K562 (cell line): ENCODE measurements around the gene PYCR2. TPM values are rescaled to one million over a fixed set of nuclear protein-coding genes. Genes with fewer than 3 reads are reported as not detected.

Source experiments
- ATAC-seq: fragments of 200-7000 bp; cut with Tn5 transposase; 3 replicates; pipeline ENCODE4 v1.9.1; 2020; ENCODE audit warnings: moderate library complexity
- BruUV-seq: library from RNA; stranded (reverse); fragments of 400-500 nt; replicated peaks from 2 replicates; lab custom pipeline; 2021; lab: Mats Ljungman, UMichigan
- CTCF ChIA-PET: fragments of 300-600 bp; formaldehyde crosslinking; extraction: SDS; loops from one replicate; lab custom pipeline; 2021; ENCODE audit warnings: low intra/inter-chr PET ratio; lab: Yijun Ruan, JAX
- POLR2A ChIA-PET: fragments of 300-600, 350-650 bp; sonication (Branson Sonifier 250); formaldehyde crosslinking; extraction: SDS; loops from one replicate; lab custom pipeline; 2021; ENCODE audit warnings: antibody characterized with exemption, inconsistent platforms; lab: Yijun Ruan, JAX
- DNase-seq, 4 experiments: peaks; one replicate each; pipeline versions ENCODE4 v3.0.0 to v3.0.0-alpha.2; 2011 to 2018; ENCODE audit warnings: low spot score in 3 of 4, mixed read lengths in 3 of 4; ENCODE audit errors: extremely low read depth in 1 of 4
- FAIRE-seq: peaks from 2 replicates; lab custom pipeline; 2011; peaks lifted over from hg19 to GRCh38; lab: Jason Lieb, UNC
- H2AFZ ChIP-seq: 2 replicates; pipeline ENCODE4 v1.6.0; 2011; ENCODE audit warnings: low read depth, low read length, control low read depth, inconsistent platforms
- H3K27ac ChIP-seq: fragments of 200-600 bp; 3 replicates; pipeline ENCODE4 v1.8.0; 2011; ENCODE audit warnings: low read depth, mild to moderate bottlenecking, control low read depth, inconsistent platforms, low read length, moderate library complexity, mixed read lengths; ENCODE audit errors: extremely low read depth
- H3K27me3 ChIP-seq, 2 experiments: fragments of 300-600 bp in 1 of 2; 2 replicates in 1 of 2; 3 replicates in 1 of 2; pipeline versions ENCODE4 v1.6.0 to v1.8.0; 2011; ENCODE audit warnings: inconsistent platforms in 2 of 2, low read length in 2 of 2, mild to moderate bottlenecking in 1 of 2, mixed read lengths in 1 of 2, moderate library complexity in 1 of 2; ENCODE audit not compliant: control insufficient read depth in 2 of 2, insufficient read depth in 2 of 2
- H3K36me3 ChIP-seq: fragments of 300-600 bp; 3 replicates; pipeline ENCODE4 v1.8.0; 2011; ENCODE audit warnings: mild to moderate bottlenecking, low read length, inconsistent platforms; ENCODE audit not compliant: control insufficient read depth, insufficient read depth
- H3K4me1 ChIP-seq, 2 experiments: fragments of 200-600 bp in 1 of 2; replicated peaks in 1 of 2; 2 replicates in 1 of 2; 3 replicates in 1 of 2; pipeline versions ENCODE4 v1.5.1 to v1.8.0; 2011; ENCODE audit warnings: inconsistent platforms in 2 of 2, low read length in 2 of 2, mild to moderate bottlenecking in 1 of 2, mixed read lengths in 1 of 2, moderate library complexity in 1 of 2; ENCODE audit not compliant: control insufficient read depth in 2 of 2, insufficient read depth in 2 of 2
- H3K4me2 ChIP-seq: 2 replicates; pipeline ENCODE4 v1.6.1; 2011; ENCODE audit warnings: low read length, control low read depth, inconsistent platforms, mixed read lengths; ENCODE audit not compliant: insufficient read depth
- H3K4me3 ChIP-seq: fragments of 200-600 bp; sonication (generic), shearing (Covaris generic); 2 replicates; pipeline ENCODE4 v1.5.1; 2016; ENCODE audit warnings: control low read depth, inconsistent platforms
- H3K79me2 ChIP-seq: fragments of 200-600 bp; 3 replicates; pipeline ENCODE4 v1.8.0; 2011; ENCODE audit warnings: low read length, inconsistent platforms; ENCODE audit not compliant: control insufficient read depth, insufficient read depth
- H3K9ac ChIP-seq, 2 experiments: 2 replicates each; pipeline versions ENCODE4 v1.6.0 to v1.6.1; 2011; ENCODE audit warnings: low read depth in 2 of 2, low read length in 2 of 2, control low read depth in 1 of 2, inconsistent platforms in 1 of 2, mild to moderate bottlenecking in 1 of 2, mixed read lengths in 1 of 2; ENCODE audit not compliant: insufficient read depth in 1 of 2
- H3K9me1 ChIP-seq: one replicate; pipeline ENCODE4 v1.6.0; 2011; ENCODE audit warnings: inconsistent platforms, mild to moderate bottlenecking, low read length, moderate library complexity; ENCODE audit not compliant: control insufficient read depth, insufficient read depth
- H3K9me3 ChIP-seq: replicated peaks from 2 replicates; pipeline ENCODE4 v1.5.1; 2011; ENCODE audit warnings: low read depth, low read length, inconsistent platforms; ENCODE audit not compliant: control insufficient read depth, insufficient read depth
- H4K20me1 ChIP-seq: replicated peaks from 2 replicates; pipeline ENCODE4 v1.6.1; 2011; ENCODE audit warnings: low read length, inconsistent platforms, mixed read lengths; ENCODE audit not compliant: control insufficient read depth, insufficient read depth
- BRF1 ChIP-seq: IDR thresholded peaks from 3 replicates; pipeline ENCODE4 v1.6.1; 2011; ENCODE audit warnings: borderline replicate concordance, mild to moderate bottlenecking; ENCODE audit not compliant: insufficient read length; ENCODE audit errors: extremely low read depth
- NR4A1 ChIP-seq, 2 experiments: fragments of 250-450 bp in 1 of 2; fragments of 450-650 bp in 1 of 2; sonication (Bioruptor Pico) in 1 of 2; IDR thresholded peaks; 2 replicates each; pipeline versions ENCODE4 v1.4.0 to v1.6.1; 2016 to 2020; ENCODE audit warnings: mild to moderate bottlenecking in 2 of 2, missing compliant biosample characterization in 1 of 2, missing genetic modification characterization in 1 of 2, moderate library complexity in 1 of 2
- STAT5B ChIP-seq: fragments of 250-450 bp; sonication (Bioruptor Pico); IDR thresholded peaks from 2 replicates; pipeline ENCODE4 v1.8.0; 2021; ENCODE audit warnings: mild to moderate bottlenecking, inconsistent platforms
- TAL1 ChIP-seq: fragments of 450-650 bp; IDR thresholded peaks from 2 replicates; pipeline ENCODE4 v1.6.1; 2016; ENCODE audit warnings: mild to moderate bottlenecking
- ZFP30 ChIP-seq: fragments of 250-450 bp; sonication (Bioruptor Pico); IDR thresholded peaks from 2 replicates; pipeline ENCODE4 v1.8.0; 2022; ENCODE audit warnings: moderate library complexity, mild to moderate bottlenecking, inconsistent platforms, borderline replicate concordance
- ZNF23 ChIP-seq: fragments of 250-450 bp; sonication (Bioruptor Pico); IDR thresholded peaks from 2 replicates; pipeline ENCODE4 v1.4.0; 2020; ENCODE audit warnings: mild to moderate bottlenecking
- WGBS: fragments of 100-300 bp; shearing (Covaris generic); methylation state at CpG from one replicate; pipeline ENCODE4 v1.1.6; 2016; ENCODE audit warnings: low coverage, mixed read lengths; ENCODE audit not compliant: insufficient coverage; ENCODE audit errors: missing lambda C conversion rate; 5-methylcytosine and 5-hydroxymethylcytosine counted together
- in situ Hi-C: fragments of 300-500 bp; cut with MboI; formaldehyde crosslinking; loops from 4 replicates; pipeline ENCODE4 v1.15.0; 2018; ENCODE audit warnings: inconsistent platforms, mixed read lengths
- intact Hi-C: fragments of 100-400 bp; cut with micrococcal nuclease; formaldehyde crosslinking; loops from 2 replicates; pipeline ENCODE4 v1.14.2; 2022
- polyA plus RNA-seq, 8 experiments: library from polyadenylated mRNA; depleted of rRNA in 4 of 8; stranded (reverse) in 5 of 8; unstranded in 3 of 8; fragments of >200 nt; fragmentation: Nextera tagmentation in 2 of 8; fragmentation: Illumina TruSeq in 1 of 8; extraction: Ambion mirVana in 2 of 8; extraction: Trizol in 1 of 8; gene quantifications; 2 replicates each; pipeline versions ENCODE4 v1.2.1 to v1.2.3, GENCODE V29; 2011 to 2014; ENCODE audit warnings: inconsistent platforms in 1 of 8, missing spikeins in 1 of 8
- total RNA-seq, 7 experiments: library from RNA; depleted of rRNA in 6 of 7; stranded (reverse); fragments of >200 nt in 6 of 7; fragmentation: Illumina TruSeq in 2 of 7; extraction: Trizol in 2 of 7; gene quantifications; 2 replicates each; pipeline versions ENCODE4 v1.2.1 to v1.2.3, GENCODE V29; 2011 to 2021; ENCODE audit warnings: low replicate concordance in 1 of 7
- TF ChIP-seq, protein P1 (sequence below): IDR thresholded peaks from 3 replicates; pipeline ENCODE4 v1.6.1; 2011; ENCODE audit warnings: borderline replicate concordance, mild to moderate bottlenecking, moderate library complexity; ENCODE audit not compliant: insufficient read length; ENCODE audit errors: extremely low read depth
- TF ChIP-seq, protein P2 (sequence below): sonication (generic); formaldehyde crosslinking; IDR thresholded peaks from 2 replicates; pipeline ENCODE4 v1.8.1; 2023; ENCODE audit warnings: mild to moderate bottlenecking, missing genetic modification reagents
- TF ChIP-seq, protein P3 (sequence below): fragments of 250-450 bp; sonication (Bioruptor Pico); IDR thresholded peaks from 2 replicates; pipeline ENCODE4 v1.5.1; 2021; ENCODE audit warnings: mild to moderate bottlenecking
- TF ChIP-seq, protein P4 (sequence below): fragments of 450-650 bp; conservative IDR thresholded peaks from 2 replicates; pipeline ENCODE4 v1.6.1; 2016; ENCODE audit warnings: missing genetic modification characterization, low read depth, mild to moderate bottlenecking, missing compliant biosample characterization, moderate library complexity
- TF ChIP-seq, protein P5 (sequence below), 2 experiments: fragments of 450-650 bp; conservative IDR thresholded peaks; 2 replicates each; pipeline ENCODE4 v1.6.1; 2017; ENCODE audit warnings: mild to moderate bottlenecking in 2 of 2, moderate library complexity in 2 of 2

The PYCR2 gene
- total and polyA plus RNA-seq, 9 of the 15 experiments (the other 6 are each of a cell fraction or from before 2014, with no cell fraction given) = 5.5 to 219 (median 127) TPM

DNA sequence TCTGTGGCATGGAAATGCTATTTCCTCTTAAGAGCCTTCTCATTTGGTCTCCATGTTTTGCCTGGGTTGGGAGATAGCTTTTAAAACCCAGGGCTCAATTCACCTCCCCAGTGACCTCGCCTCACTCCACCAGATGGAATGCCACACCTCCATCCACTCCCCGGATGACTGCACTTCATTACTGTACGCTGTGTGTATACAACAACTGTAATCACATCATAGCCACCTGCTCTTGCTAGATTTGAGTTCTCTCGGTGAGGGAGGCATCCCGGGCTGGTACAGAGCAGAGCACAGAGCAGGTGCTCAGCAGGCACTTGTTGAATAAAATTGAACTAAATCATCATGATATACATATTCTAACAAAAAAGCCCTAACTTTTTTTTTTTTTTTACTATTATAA lies 49.1 kb upstream of the PYCR2 start:
- Histone ChIP-seq H3K36me3 (peaks cover 8% of the 10 kb centered on the region; the same call in 2 of the 3 replicates), H4K20me1 (no peaks in the 10 kb centered on the region), H3K4me1 (peaks cover 7 to 21% of the 10 kb centered on the region in 2 experiments; a peak in 4 of 5 replicates), H3K9me3 (no peaks in the 10 kb centered on the region), H2AFZ (peak overlapping the region; percentile 40), H3K4me2 (peak overlapping the region; percentile 27; the same call in 1 of the 2 replicates), H3K9ac (no peak overlapping the region; a peak in 1 of 4 replicates), H3K9me1 (no peaks in the 10 kb centered on the region), H3K4me3 (no peak overlapping the region), H3K27me3 (no peaks in the 10 kb centered on the region), H3K79me2 (no peaks in the 10 kb centered on the region), H3K27ac (no peak overlapping the region; the same call in 2 of the 3 replicates)
- ATAC-seq (peak; percentile 75), DNase-seq (peak; percentile 51 to 79 (median 64)), FAIRE-seq (peak; percentile 66)
- 10% methylated on average over 5 of the region's 5 CpGs for WGBS
- in situ Hi-C loops = no loop called here
- ChIA-PET POLR2A (interaction anchor here (0.5 to 2.2 kb wide), 12 partner anchors 11 to 585 kb away, joined by 3 to 8 read pairs (median 4); partner anchors contain the start of gene PYCR2), CTCF (interaction anchor here (0.7 to 6.7 kb wide), 2 partner anchors 498 to 501 kb away, joined by 5 to 133 read pairs; no protein-coding TSS in a partner anchor)
- BruUV-seq = no TSS peak
- intact Hi-C loops = loop anchor here (2.0 to 10.0 kb wide), 3 partner anchors 128 to 654 kb away; partner anchors contain the start of gene ENAH
- TF ChIP-seq NR4A1 (CRISPR knock-in tag; IDR thresholded peaks at IDR 0.05) (no peak), NR4A1 (tag; IDR thresholded peaks at IDR 0.05) (no peak), STAT5B (CRISPR knock-in tag) (no peak), TAL1 (peak; percentile 54; the same call in 1 of the 2 replicates), ZNF23 (CRISPR knock-in tag) (no peak), BRF1 (no peak), ZFP30 (CRISPR knock-in tag) (no peak)
- TF ChIP-seq, protein P1, sequence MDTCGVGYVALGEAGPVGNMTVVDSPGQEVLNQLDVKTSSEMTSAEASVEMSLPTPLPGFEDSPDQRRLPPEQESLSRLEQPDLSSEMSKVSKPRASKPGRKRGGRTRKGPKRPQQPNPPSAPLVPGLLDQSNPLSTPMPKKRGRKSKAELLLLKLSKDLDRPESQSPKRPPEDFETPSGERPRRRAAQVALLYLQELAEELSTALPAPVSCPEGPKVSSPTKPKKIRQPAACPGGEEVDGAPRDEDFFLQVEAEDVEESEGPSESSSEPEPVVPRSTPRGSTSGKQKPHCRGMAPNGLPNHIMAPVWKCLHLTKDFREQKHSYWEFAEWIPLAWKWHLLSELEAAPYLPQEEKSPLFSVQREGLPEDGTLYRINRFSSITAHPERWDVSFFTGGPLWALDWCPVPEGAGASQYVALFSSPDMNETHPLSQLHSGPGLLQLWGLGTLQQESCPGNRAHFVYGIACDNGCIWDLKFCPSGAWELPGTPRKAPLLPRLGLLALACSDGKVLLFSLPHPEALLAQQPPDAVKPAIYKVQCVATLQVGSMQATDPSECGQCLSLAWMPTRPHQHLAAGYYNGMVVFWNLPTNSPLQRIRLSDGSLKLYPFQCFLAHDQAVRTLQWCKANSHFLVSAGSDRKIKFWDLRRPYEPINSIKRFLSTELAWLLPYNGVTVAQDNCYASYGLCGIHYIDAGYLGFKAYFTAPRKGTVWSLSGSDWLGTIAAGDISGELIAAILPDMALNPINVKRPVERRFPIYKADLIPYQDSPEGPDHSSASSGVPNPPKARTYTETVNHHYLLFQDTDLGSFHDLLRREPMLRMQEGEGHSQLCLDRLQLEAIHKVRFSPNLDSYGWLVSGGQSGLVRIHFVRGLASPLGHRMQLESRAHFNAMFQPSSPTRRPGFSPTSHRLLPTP = no peak
- TF ChIP-seq, protein P2, sequence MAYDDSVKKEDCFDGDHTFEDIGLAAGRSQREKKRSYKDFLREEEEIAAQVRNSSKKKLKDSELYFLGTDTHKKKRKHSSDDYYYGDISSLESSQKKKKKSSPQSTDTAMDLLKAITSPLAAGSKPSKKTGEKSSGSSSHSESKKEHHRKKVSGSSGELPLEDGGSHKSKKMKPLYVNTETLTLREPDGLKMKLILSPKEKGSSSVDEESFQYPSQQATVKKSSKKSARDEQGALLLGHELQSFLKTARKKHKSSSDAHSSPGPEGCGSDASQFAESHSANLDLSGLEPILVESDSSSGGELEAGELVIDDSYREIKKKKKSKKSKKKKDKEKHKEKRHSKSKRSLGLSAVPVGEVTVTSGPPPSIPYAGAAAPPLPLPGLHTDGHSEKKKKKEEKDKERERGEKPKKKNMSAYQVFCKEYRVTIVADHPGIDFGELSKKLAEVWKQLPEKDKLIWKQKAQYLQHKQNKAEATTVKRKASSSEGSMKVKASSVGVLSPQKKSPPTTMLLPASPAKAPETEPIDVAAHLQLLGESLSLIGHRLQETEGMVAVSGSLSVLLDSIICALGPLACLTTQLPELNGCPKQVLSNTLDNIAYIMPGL (CRISPR knock-in tag) = no peak
- TF ChIP-seq, protein P3, sequence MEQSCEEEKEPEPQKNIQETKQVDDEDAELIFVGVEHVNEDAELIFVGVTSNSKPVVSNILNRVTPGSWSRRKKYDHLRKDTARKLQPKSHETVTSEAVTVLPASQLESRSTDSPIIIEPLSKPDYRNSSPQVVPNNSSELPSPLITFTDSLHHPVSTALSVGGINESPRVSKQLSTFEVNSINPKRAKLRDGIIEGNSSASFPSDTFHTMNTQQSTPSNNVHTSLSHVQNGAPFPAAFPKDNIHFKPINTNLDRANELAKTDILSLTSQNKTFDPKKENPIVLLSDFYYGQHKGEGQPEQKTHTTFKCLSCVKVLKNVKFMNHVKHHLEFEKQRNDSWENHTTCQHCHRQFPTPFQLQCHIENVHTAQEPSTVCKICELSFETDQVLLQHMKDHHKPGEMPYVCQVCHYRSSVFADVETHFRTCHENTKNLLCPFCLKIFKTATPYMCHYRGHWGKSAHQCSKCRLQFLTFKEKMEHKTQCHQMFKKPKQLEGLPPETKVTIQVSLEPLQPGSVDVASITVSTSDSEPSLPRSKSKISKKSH = no peak
- TF ChIP-seq, protein P4, sequence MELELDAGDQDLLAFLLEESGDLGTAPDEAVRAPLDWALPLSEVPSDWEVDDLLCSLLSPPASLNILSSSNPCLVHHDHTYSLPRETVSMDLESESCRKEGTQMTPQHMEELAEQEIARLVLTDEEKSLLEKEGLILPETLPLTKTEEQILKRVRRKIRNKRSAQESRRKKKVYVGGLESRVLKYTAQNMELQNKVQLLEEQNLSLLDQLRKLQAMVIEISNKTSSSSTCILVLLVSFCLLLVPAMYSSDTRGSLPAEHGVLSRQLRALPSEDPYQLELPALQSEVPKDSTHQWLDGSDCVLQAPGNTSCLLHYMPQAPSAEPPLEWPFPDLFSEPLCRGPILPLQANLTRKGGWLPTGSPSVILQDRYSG (tag) = no peak
- TF ChIP-seq, protein P5, sequence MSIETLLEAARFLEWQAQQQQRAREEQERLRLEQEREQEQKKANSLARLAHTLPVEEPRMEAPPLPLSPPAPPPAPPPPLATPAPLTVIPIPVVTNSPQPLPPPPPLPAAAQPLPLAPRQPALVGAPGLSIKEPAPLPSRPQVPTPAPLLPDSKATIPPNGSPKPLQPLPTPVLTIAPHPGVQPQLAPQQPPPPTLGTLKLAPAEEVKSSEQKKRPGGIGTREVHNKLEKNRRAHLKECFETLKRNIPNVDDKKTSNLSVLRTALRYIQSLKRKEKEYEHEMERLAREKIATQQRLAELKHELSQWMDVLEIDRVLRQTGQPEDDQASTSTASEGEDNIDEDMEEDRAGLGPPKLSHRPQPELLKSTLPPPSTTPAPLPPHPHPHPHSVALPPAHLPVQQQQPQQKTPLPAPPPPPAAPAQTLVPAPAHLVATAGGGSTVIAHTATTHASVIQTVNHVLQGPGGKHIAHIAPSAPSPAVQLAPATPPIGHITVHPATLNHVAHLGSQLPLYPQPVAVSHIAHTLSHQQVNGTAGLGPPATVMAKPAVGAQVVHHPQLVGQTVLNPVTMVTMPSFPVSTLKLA (conservative IDR thresholded peaks at IDR 0.05) = 0 out of 4 replicates have a peak, but pooled peaks of 1 of the 2 experiments have one; percentile 26
